ENCODE results near the gene IGSF3. TPM values are rescaled to one million over a fixed set of nuclear protein-coding genes. Genes with fewer than 3 reads are reported as not detected.
"Not testable (repeated sequence)": the region's sequence is repeated elsewhere in the genome, so short reads cannot be mapped to it uniquely, and the experiment has no call there.

IGSF3 gene
- total RNA-seq, 1 experiment from 2014 or later, result 31.0 TPM

- peak; percentile 12 for DNase-seq (ENCODE audit: low spot score)
These were observed 3.1 kb downstream of the IGSF3 start for GRCh38 chr1:116664366-116664977.

DNA sequence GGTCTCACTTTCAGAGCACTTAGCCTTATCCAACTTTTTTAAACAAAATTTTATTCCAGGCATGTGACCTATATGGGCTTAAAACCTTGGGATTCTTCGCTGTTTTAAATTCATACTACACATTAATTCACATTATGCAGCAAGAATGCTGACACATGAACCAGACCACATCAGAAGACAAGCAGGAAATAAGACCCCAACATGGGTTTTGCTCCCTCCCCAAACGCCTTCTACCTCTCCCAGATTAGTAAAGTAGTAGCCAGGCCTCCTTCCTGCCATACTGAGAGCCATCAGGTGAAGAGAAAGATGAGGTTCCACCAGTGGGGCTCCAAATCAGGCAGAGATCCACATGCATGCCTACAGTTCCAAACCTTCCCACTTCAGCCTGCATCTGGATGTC lies 3.7 kb downstream of the IGSF3 start:
- no peak for DNase-seq (ENCODE audit: low spot score)

DNA sequence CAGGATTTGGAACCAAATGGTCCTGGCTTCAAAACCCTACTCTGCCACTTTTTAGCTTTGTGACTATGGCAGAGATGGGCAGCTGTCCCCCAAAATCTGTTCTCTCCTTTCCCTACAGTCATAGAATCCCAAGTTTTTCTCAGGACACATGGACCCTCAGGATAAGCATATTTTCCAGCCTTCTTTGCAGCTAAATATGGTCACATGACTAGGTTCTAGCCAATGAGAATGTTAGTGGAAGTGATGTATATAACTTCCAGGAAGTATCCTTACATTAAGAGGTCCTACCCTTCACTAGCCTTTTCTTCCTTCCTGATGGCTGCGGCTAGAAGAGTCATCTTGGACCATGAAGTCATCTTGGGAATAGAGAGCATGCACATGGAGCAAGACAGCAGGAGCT lies 5.9 kb downstream of the IGSF3 start:
- no peak for DNase-seq (ENCODE audit: low spot score)

DNA sequence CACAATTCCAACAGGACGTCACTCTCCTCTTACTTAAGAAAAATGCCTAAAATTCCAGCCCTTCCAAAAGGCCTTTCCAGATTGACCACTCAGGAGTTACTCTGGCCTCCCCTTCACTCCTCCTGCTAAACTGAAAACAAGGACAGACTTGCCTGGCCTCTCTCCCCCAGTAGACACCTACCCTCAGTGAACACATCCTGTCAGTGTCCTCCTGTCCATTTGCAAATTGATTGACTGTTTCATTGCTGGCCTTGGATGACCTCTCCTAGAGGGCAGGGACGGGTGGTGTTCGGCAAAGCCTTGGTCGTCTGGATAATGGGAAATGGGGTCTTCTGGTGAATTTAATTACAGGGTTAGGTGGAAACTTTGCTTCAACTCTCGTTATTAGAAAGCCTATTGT lies 8.9 kb downstream of the IGSF3 start:
- DNase-seq (ENCODE audit: low spot score), result not testable (repeated sequence)

DNA sequence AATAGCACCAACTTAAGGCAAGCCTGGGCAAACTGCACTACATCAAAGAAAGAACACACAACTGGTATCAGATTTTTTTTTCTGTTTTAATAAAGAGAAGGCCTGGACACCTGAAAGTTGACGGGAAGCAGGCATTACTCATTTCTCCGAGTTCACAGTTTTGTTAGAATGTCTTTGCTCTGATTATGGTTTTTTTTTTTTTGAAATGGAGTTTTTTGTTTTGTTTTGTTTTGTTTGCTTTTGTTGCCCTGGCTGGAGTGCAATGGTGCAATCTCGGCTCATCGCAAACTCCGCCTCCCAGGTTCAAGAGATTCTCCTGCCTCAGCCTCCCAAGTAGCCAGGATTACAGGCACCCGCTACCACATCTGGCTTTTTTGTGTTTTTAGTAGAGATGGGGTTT lies 9.7 kb downstream of the IGSF3 start:
- not testable (repeated sequence) for DNase-seq (ENCODE audit: low spot score)

DNA sequence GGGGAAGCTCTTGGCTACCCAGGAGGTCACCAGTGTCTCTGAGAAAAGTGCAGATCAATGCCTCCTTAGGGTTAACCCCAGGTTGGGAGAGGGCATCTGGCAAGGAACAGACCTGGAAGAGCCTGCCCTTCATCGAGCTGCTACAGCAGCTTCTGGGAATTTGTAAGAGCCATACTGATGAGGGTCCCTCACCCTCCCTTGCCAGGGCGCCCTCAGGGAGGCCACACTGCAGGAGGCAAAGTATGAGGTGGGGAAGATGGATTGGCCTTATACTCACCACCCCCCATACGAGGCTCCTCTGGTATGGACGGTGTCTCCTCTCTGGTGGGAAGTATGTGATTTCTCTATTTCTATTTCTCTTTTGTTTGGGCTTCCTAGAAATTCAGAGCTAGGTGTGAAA lies 13.2 kb downstream of the IGSF3 start:
- DNase-seq (ENCODE audit: low spot score), result no peak

DNA sequence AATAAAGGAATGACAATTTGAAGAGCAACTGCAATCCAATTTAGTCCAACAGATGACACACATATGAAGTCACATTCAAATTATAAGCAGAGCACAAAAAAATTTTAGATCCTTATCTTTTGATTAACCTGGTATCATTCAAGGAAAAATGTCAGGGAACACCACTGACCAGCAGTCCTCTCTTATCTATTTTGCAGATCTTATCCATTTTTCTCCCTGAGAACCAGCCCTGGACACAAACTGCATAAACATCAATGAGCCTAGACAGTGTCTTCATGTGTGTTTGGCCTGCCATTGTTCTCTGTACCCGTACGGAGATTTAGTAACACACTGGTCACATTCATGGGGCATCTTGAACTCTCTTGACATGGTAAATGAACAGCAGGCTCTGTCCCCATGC lies 14.9 kb downstream of the IGSF3 start:
- not testable (repeated sequence) for DNase-seq (ENCODE audit: low spot score)

- not testable (repeated sequence) for DNase-seq (ENCODE audit: low spot score)
These were observed 16.8 kb downstream of the IGSF3 start for GRCh38 chr1:116650781-116651180.

DNA sequence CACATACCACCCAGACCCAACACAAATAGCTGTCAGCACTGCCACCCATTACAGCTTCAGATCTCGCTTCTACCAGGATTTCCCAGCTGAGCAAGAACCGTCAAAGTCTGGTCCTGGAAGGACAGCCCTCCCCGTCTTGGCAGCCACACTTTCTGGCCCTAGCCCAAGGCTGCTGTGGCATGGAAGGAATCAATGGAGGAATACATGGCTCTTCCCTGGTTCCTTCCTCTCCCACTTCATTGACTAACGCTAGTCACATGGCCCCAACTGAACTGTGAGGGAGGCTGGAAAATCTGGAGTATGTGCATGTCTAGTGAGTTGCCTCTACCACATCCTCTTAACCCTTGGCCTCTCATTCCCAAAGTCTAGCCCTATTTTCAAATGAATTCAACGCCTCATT lies 18.5 kb downstream of the IGSF3 start:
- DNase-seq (ENCODE audit: low spot score), result not testable (repeated sequence)

- DNase-seq (ENCODE audit: low spot score), result not testable (repeated sequence)
These were observed 19.2 kb downstream of the IGSF3 start for GRCh38 chr1:116648325-116648724.

DNA sequence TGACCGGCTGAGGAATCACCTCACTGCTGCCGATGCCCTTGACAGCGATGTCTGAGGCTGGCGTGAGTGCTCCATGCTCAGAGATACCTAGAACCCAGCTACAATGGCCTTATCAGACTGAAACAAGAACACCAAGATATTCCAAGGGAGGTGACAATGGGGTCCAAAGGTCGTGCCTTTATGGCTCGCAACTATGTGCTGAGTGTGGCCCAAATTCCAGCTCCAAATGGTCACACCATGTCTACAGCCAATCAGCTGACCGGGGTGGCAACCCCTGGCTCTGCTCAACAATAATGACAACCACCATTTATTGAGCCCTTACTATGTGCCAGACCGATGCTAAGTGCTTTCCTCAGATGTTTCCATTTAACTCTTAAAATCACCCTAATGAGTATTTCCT lies 20.3 kb downstream of the IGSF3 start:
- not testable (repeated sequence) for DNase-seq (ENCODE audit: low spot score)

- not testable (repeated sequence) for DNase-seq (ENCODE audit: low spot score)
These were observed 20.8 kb downstream of the IGSF3 start for GRCh38 chr1:116646673-116647170.

DNA sequence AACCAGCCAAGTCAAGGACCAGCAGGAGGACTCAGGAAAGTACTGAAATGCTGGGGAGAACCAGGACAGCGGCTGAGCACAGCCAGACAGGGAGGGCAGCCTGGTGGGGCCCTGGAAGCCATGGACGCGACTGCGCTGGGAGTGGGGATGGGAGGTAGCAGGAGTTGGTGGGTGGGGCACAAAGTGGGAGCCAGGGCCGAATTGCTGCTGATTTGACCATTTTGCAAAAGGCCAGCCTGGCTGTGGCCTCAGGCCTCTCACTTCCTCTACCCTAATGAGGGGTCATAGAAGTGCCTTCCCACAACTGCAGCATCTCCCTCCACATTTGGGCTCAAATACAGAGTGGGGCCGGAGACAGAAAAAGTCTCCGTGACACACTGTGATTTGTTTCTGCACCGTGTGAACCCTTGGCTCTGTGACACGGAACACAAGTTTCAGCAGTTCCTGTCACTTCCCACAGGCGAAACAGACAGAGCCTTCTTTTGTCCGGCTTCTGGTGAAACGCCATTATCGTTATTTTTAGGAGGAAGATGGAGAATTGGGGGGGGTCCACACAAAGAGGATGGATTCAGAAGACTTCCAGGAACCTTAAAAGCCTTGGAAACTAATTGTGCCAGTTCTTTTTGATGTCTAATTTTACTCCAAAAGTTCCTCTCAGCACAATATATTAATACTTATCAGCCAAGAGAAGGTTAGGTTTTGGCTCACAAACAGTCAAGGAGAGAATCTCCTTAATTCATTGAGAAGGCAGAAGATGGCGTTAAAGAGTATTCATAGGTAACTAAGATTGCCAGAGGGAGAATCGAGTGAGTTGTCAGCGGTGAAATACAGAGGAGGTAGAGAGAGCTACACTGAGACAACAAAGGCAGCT lies 21.5 kb downstream of the IGSF3 start:
- not testable (repeated sequence) for DNase-seq (ENCODE audit: low spot score)

DNA sequence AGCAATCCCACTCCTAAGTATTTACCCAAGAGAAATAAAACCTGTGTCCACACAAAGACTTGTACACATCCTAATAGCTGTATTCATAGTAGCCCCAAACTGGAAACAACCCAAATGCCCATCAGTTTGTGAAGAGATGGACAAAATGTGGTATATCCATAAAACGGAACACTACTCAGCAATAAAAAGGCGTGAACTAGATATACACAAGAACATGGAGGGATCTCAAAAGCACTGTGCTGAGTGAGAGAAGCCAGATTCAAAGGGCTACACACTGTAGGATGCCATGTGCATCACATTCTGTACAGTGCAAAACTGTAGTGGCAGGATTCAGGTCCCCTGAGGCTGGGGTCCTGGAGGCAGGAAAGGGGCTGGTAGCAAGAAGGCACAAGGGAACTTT lies 22.5 kb downstream of the IGSF3 start:
- not testable (repeated sequence) for DNase-seq (ENCODE audit: low spot score)

DNA sequence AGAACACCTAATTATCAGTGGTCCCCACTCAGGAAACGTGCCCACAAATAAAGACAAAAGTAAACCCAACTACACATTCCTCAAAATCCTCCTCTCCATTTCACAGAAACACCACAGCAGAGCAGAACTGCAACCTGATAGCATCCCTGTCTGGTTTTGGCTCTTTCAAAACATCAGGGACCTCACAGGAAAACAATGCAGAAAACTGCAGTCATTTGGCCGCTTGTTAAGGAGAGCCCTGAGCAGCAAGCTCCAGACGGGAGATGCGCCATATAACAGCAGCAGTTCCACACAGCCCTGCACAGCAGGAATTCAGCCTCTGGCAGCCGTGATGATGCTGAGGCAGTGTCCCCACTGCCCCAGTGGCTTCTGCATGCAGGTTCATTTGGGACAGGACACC lies 23.4 kb downstream of the IGSF3 start:
- DNase-seq (ENCODE audit: low spot score), result not testable (repeated sequence)

DNA sequence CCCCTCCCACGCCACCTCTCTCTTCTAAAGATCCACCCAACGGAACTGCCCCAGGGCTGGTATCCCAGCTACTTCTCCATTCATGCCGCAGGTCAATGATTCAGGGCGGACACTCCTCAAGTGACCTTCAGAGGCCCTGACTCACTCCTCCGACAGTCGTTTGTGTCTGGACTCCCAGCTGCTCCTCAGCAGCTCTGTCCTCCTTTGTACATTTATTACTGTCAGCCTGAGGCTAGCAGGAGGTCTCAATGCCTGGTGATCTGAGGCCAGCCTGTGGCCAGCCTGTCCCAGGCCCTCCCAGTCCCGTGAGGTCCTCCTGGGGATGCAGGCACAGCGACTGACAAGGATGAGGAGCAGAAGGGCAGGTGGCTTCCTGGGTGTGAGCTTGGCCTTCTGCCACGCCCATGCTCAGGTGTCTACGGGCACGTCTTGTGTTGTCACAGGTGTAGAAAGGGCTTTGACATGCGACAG lies 24.2 kb downstream of the IGSF3 start:
- peak; percentile 57 for DNase-seq (ENCODE audit: low spot score)

- peak; percentile 72 for DNase-seq (ENCODE audit: low spot score)
These were observed 24.9 kb downstream of the IGSF3 start for GRCh38 chr1:116642311-116643280.

DNA sequence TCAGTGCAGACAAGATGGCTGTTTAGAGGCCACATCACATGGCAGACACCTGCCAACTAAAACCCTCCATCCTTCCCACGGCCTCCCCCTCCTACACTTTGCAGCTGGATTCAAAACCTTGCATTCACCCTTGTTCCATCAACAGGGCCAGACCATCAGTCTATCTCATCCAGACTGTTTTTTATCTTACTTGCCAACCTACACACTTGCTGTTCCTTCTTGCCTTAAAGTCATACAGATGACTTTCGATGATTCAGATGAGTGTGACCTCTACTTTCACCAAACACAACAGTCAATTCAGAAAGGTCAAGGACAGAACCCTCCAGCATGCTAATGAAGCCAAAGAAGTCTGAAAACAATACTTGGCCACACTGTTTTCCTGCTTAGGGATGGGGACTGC lies 29.9 kb downstream of the IGSF3 start:
- not testable (repeated sequence) for DNase-seq (ENCODE audit: low spot score)

DNA sequence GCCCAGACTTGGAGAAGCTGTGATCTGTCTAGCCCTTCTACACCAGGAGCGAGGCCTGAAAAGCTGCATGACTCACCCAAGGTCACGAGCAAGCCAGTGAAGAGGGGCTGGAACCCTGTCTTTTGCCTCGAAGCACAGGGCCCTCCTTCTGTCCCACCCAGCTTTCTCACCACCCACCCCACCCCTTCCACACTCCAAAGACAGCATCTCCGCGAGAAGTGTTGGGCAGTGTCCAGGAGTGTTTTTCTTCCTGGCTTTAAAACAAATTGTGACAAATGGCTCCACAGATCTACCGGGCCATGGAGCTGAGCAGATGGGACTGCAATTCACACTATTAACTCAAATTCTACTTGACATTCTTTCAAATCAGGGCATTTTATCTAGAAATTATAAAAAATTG lies 30.9 kb downstream of the IGSF3 start:
- not testable (repeated sequence) for DNase-seq (ENCODE audit: low spot score)

DNA sequence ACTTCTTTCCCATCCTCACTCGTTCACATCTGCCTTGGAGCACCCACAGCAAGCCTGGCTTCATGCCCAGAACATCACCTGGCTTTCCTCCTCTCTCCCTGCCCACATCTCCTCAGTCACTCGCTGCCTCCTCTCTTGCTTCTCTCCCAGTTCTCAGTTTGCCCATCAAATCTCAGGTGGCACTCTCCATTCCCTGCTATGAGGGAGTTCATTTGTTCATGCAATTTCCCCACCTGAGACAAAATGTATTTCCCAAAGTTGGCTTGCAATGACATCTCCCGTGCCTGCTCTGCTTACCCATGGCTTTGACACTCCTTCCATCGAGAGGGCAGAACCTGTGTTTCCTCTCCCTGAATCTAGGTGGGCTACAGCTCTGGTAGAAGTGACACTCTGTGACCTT lies 33.1 kb downstream of the IGSF3 start:
- DNase-seq (ENCODE audit: low spot score), result not testable (repeated sequence)

Measured in HT-29 (cell line).